GM23338 (cell line): ENCODE measurements around the gene PRRG1. TPM values are rescaled to one million over a fixed set of nuclear protein-coding genes. Genes with fewer than 3 reads are reported as not detected.

Experiments
- ATAC-seq: fragments of 200-7000 bp; cut with Tn5 transposase; 3 replicates; pipeline ENCODE4 v1.9.1; 2020
- DNase-seq: peaks from one replicate; pipeline ENCODE4 v3.0.0-alpha.2; 2015; ENCODE audit warnings: low spot score
- H2AFZ ChIP-seq: fragments of 200-600 bp; sonication (generic); 2 replicates; pipeline ENCODE4 v1.8.0; 2016; ENCODE audit warnings: antibody characterized with exemption, mild to moderate bottlenecking, moderate library complexity
- H3F3A ChIP-seq: fragments of 200-600 bp; sonication (generic); replicated peaks from 2 replicates; pipeline ENCODE4 v1.8.0; 2017; ENCODE audit warnings: antibody characterized with exemption, mixed run types, low read depth
- H3K27ac ChIP-seq: fragments of 200-600 bp; sonication (generic); 2 replicates; pipeline ENCODE4 v1.6.1; 2016; ENCODE audit warnings: low read depth
- H3K27me3 ChIP-seq: fragments of 200-600 bp; sonication (generic); 2 replicates; pipeline ENCODE4 v1.8.0; 2016; ENCODE audit warnings: mild to moderate bottlenecking, mixed run types, moderate library complexity; ENCODE audit not compliant: insufficient read depth
- H3K36me3 ChIP-seq: fragments of 200-600 bp; sonication (generic); 2 replicates; pipeline ENCODE4 v1.8.0; 2016; ENCODE audit warnings: mild to moderate bottlenecking; ENCODE audit not compliant: insufficient read depth
- H3K4me1 ChIP-seq: fragments of 200-600 bp; sonication (generic); 2 replicates; pipeline ENCODE4 v1.8.0; 2016; ENCODE audit warnings: mild to moderate bottlenecking, moderate library complexity; ENCODE audit not compliant: insufficient read depth
- H3K4me2 ChIP-seq: fragments of 200-600 bp; sonication (generic); 2 replicates; pipeline ENCODE4 v1.7.1; 2017; ENCODE audit warnings: mixed run types
- H3K4me3 ChIP-seq: fragments of 200-600 bp; sonication (generic); 2 replicates; pipeline ENCODE4 v1.6.1; 2016; ENCODE audit warnings: mixed run types
- H3K79me2 ChIP-seq: fragments of 200-600 bp; sonication (generic); replicated peaks from 2 replicates; pipeline ENCODE4 v1.8.0; 2017; ENCODE audit warnings: mild to moderate bottlenecking; ENCODE audit not compliant: insufficient read depth
- H3K9me2 ChIP-seq: fragments of 200-600 bp; sonication (generic); 2 replicates; pipeline ENCODE4 v1.8.0; 2017; ENCODE audit not compliant: insufficient read depth
- H4K20me1 ChIP-seq: fragments of 200-600 bp; sonication (generic); replicated peaks from 2 replicates; pipeline ENCODE4 v1.8.0; 2017; ENCODE audit warnings: mild to moderate bottlenecking; ENCODE audit not compliant: insufficient read depth
- H3K27ac Mint-ChIP-seq: 2 replicates; pipeline ENCODE4 v1.8.0; 2020; ENCODE audit warnings: inconsistent platforms, mild to moderate bottlenecking, moderate library complexity, mixed read lengths
- H3K27me3 Mint-ChIP-seq: 3 replicates; pipeline ENCODE4 v1.8.0; 2022; ENCODE audit warnings: low read depth, mild to moderate bottlenecking, moderate library complexity, mixed read lengths, inconsistent platforms; ENCODE audit not compliant: insufficient read depth, poor library complexity
- H3K36me3 Mint-ChIP-seq: 3 replicates; pipeline ENCODE4 v1.8.0; 2021; ENCODE audit warnings: low read depth, mild to moderate bottlenecking, inconsistent platforms, moderate library complexity, mixed read lengths
- H3K4me1 Mint-ChIP-seq: 3 replicates; pipeline ENCODE4 v1.8.0; 2020; ENCODE audit warnings: mild to moderate bottlenecking, inconsistent platforms, mixed read lengths
- H3K4me3 Mint-ChIP-seq: 3 replicates; pipeline ENCODE4 v1.8.0; 2021; ENCODE audit warnings: moderate library complexity, mild to moderate bottlenecking, inconsistent platforms, mixed read lengths
- H3K9me3 Mint-ChIP-seq: 3 replicates; pipeline ENCODE4 v1.8.0; 2020; ENCODE audit warnings: moderate library complexity, mild to moderate bottlenecking, inconsistent platforms, mixed read lengths
- CREB1 ChIP-seq: fragments of 250-450 bp; sonication (Bioruptor Pico); IDR thresholded peaks from 2 replicates; pipeline ENCODE4 v1.5.0; 2020; ENCODE audit warnings: low read depth, mild to moderate bottlenecking, moderate library complexity
- EZH2phosphoT487 ChIP-seq: fragments of 200-600 bp; sonication (generic); IDR thresholded peaks from one replicate; pipeline ENCODE4 v1.8.1; 2018; ENCODE audit warnings: antibody characterized with exemption; ENCODE audit not compliant: unreplicated experiment
- JUNB ChIP-seq: IDR thresholded peaks from one replicate; pipeline ENCODE4 v1.6.1; 2016; ENCODE audit warnings: antibody characterized with exemption; ENCODE audit not compliant: unreplicated experiment
- NANOG ChIP-seq: IDR thresholded peaks from 2 replicates; pipeline ENCODE4 v1.6.1; 2016; ENCODE audit warnings: antibody characterized with exemption, borderline replicate concordance
- POLR2AphosphoS5 ChIP-seq: IDR thresholded peaks from 2 replicates; pipeline ENCODE4 v1.6.1; 2016; ENCODE audit warnings: antibody characterized with exemption, low read depth
- STAT1 ChIP-seq: IDR thresholded peaks from one replicate; pipeline ENCODE4 v1.6.1; 2016; ENCODE audit warnings: antibody characterized with exemption; ENCODE audit not compliant: unreplicated experiment
- polyA plus RNA-seq: library from polyadenylated mRNA; unstranded; fragments of >200 nt; fragmentation: Nextera tagmentation; extraction: Ambion mirVana; gene quantifications from 2 replicates; pipeline ENCODE4 v1.2.1, GENCODE V29; 2016
- total RNA-seq: library from RNA; depleted of rRNA; stranded (reverse); fragments of >200 nt; shearing (Covaris generic); gene quantifications from 2 replicates; pipeline ENCODE4 v1.2.3, GENCODE V29; 2014
- TF ChIP-seq, protein P1 (sequence below), 2 experiments: fragments of 200-600 bp in 1 of 2; sonication (generic) in 1 of 2; conservative IDR thresholded peaks; 2 replicates each; pipeline versions ENCODE4 v1.5.1 to v1.6.1; 2016 to 2017; ENCODE audit warnings: antibody characterized with exemption in 2 of 2, low read depth in 2 of 2, mild to moderate bottlenecking in 2 of 2, moderate library complexity in 1 of 2
- TF ChIP-seq, protein P2 (sequence below): fragments of 250-450 bp; sonication (Bioruptor Pico); IDR thresholded peaks from 2 replicates; pipeline ENCODE4 v1.5.0; 2020; ENCODE audit warnings: mild to moderate bottlenecking, moderate library complexity
- TF ChIP-seq, protein P3 (sequence below): IDR thresholded peaks from 2 replicates; pipeline ENCODE4 v1.6.1; 2016; ENCODE audit warnings: antibody characterized with exemption
- TF ChIP-seq, protein P4 (sequence below): IDR thresholded peaks from one replicate; pipeline ENCODE4 v1.6.1; 2018; ENCODE audit warnings: antibody characterized with exemption; ENCODE audit not compliant: unreplicated experiment

The PRRG1 gene
- total and polyA plus RNA-seq, 2 experiments from 2014 or later: 3.8 to 10.8 TPM

DNA sequence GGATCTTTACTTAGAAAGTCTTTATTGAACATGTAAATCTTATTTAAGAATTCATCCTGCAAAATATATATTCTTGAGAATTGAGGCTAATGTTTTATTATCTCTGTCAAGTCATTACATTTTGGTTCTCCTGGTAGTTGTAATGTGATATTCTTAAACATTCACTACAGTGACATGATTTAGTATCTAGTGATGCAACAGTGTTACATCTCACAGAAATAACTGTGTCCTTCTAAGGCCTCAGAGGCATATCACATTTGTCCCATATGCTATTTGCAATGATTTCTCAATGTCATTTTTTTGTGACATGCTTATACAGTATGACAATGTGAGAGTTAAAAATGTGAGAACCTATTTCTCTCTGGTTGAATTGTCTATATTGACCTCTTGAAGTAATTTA lies 34.1 kb downstream of the PRRG1 start (continued):
- no peak for TF ChIP-seq JUNB
- TF ChIP-seq, protein P1, sequence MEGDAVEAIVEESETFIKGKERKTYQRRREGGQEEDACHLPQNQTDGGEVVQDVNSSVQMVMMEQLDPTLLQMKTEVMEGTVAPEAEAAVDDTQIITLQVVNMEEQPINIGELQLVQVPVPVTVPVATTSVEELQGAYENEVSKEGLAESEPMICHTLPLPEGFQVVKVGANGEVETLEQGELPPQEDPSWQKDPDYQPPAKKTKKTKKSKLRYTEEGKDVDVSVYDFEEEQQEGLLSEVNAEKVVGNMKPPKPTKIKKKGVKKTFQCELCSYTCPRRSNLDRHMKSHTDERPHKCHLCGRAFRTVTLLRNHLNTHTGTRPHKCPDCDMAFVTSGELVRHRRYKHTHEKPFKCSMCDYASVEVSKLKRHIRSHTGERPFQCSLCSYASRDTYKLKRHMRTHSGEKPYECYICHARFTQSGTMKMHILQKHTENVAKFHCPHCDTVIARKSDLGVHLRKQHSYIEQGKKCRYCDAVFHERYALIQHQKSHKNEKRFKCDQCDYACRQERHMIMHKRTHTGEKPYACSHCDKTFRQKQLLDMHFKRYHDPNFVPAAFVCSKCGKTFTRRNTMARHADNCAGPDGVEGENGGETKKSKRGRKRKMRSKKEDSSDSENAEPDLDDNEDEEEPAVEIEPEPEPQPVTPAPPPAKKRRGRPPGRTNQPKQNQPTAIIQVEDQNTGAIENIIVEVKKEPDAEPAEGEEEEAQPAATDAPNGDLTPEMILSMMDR (conservative IDR thresholded peaks at IDR 0.05; ENCODE audit: low read depth in 2 of 2): no peak

DNA sequence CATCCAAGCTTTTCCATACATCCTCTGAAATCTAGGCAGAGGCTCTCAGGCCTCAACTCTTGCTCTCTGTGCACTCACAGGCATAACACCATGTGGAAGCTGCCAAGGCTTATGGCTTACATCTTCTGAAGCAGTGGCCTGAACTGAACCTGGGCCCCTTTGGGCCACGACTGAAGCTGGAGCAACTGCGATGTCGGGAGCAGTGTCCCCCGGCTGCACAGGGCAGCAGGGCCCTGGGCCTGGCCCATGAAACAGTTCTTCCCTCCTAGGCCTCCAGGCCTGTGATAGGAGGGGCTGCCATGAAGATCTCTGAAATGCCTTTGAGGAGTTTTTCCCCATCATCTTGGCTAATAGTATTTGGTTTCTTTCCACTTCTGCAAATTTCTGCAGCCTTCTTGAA lies 39.2 kb downstream of the PRRG1 start:
- no peak overlapping the region for H3K4me3 Mint-ChIP-seq
- no peak overlapping the region for H3K4me2 ChIP-seq
- H3K27ac Mint-ChIP-seq: no peak overlapping the region
- no peak overlapping the region for H3K27ac ChIP-seq
- H3K4me1 Mint-ChIP-seq: no peaks in the 10 kb centered on the region
- H3K36me3 ChIP-seq: no peaks in the 10 kb centered on the region
- peaks cover 29% of the 10 kb centered on the region for H3K36me3 Mint-ChIP-seq
- DNase-seq (no peak), ATAC-seq (no peak)
- H2AFZ ChIP-seq: no peak overlapping the region
- H3K4me3 ChIP-seq: no peak overlapping the region
- no peaks in the 10 kb centered on the region for H3K4me1 ChIP-seq
- H3K9me3 Mint-ChIP-seq: peaks cover 7% of the 10 kb centered on the region; the same call in 2 of the 3 replicates
- no peaks in the 10 kb centered on the region for H3K27me3 ChIP-seq
- peaks cover 4% of the 10 kb centered on the region for H3K27me3 Mint-ChIP-seq
- H3K9me2 ChIP-seq: no peaks in the 10 kb centered on the region
- no peaks in the 10 kb centered on the region for H4K20me1 ChIP-seq
- H3K79me2 ChIP-seq: peaks cover 4% of the 10 kb centered on the region; the same call in 1 of the 2 replicates
- H3F3A ChIP-seq: no peaks in the 10 kb centered on the region
- TF ChIP-seq, protein P2, sequence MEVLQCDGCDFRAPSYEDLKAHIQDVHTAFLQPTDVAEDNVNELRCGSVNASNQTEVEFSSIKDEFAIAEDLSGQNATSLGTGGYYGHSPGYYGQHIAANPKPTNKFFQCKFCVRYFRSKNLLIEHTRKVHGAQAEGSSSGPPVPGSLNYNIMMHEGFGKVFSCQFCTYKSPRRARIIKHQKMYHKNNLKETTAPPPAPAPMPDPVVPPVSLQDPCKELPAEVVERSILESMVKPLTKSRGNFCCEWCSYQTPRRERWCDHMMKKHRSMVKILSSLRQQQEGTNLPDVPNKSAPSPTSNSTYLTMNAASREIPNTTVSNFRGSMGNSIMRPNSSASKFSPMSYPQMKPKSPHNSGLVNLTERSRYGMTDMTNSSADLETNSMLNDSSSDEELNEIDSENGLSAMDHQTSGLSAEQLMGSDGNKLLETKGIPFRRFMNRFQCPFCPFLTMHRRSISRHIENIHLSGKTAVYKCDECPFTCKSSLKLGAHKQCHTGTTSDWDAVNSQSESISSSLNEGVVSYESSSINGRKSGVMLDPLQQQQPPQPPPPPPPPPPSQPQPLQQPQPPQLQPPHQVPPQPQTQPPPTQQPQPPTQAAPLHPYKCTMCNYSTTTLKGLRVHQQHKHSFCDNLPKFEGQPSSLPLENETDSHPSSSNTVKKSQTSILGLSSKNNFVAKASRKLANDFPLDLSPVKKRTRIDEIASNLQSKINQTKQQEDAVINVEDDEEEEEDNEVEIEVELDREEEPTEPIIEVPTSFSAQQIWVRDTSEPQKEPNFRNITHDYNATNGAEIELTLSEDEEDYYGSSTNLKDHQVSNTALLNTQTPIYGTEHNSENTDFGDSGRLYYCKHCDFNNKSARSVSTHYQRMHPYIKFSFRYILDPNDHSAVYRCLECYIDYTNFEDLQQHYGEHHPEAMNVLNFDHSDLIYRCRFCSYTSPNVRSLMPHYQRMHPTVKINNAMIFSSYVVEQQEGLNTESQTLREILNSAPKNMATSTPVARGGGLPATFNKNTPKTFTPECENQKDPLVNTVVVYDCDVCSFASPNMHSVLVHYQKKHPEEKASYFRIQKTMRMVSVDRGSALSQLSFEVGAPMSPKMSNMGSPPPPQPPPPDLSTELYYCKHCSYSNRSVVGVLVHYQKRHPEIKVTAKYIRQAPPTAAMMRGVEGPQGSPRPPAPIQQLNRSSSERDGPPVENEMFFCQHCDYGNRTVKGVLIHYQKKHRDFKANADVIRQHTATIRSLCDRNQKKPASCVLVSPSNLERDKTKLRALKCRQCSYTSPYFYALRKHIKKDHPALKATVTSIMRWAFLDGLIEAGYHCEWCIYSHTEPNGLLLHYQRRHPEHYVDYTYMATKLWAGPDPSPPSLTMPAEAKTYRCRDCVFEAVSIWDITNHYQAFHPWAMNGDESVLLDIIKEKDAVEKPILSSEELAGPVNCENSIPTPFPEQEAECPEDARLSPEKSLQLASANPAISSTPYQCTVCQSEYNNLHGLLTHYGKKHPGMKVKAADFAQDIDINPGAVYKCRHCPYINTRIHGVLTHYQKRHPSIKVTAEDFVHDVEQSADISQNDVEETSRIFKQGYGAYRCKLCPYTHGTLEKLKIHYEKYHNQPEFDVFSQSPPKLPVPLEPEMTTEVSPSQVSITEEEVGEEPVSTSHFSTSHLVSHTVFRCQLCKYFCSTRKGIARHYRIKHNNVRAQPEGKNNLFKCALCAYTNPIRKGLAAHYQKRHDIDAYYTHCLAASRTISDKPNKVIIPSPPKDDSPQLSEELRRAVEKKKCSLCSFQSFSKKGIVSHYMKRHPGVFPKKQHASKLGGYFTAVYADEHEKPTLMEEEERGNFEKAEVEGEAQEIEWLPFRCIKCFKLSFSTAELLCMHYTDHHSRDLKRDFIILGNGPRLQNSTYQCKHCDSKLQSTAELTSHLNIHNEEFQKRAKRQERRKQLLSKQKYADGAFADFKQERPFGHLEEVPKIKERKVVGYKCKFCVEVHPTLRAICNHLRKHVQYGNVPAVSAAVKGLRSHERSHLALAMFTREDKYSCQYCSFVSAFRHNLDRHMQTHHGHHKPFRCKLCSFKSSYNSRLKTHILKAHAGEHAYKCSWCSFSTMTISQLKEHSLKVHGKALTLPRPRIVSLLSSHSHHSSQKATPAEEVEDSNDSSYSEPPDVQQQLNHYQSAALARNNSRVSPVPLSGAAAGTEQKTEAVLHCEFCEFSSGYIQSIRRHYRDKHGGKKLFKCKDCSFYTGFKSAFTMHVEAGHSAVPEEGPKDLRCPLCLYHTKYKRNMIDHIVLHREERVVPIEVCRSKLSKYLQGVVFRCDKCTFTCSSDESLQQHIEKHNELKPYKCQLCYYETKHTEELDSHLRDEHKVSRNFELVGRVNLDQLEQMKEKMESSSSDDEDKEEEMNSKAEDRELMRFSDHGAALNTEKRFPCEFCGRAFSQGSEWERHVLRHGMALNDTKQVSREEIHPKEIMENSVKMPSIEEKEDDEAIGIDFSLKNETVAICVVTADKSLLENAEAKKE (CRISPR knock-in tag): no peak
- TF ChIP-seq, protein P3, sequence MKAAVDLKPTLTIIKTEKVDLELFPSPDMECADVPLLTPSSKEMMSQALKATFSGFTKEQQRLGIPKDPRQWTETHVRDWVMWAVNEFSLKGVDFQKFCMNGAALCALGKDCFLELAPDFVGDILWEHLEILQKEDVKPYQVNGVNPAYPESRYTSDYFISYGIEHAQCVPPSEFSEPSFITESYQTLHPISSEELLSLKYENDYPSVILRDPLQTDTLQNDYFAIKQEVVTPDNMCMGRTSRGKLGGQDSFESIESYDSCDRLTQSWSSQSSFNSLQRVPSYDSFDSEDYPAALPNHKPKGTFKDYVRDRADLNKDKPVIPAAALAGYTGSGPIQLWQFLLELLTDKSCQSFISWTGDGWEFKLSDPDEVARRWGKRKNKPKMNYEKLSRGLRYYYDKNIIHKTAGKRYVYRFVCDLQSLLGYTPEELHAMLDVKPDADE: no peak
- TF ChIP-seq CREB1 (CRISPR knock-in tag) (no peak), STAT1 (no peak), NANOG (no peak), POLR2AphosphoS5 (no peak), EZH2phosphoT487 (no peak), JUNB (no peak)
- TF ChIP-seq, protein P1 (conservative IDR thresholded peaks at IDR 0.05; ENCODE audit: low read depth in 2 of 2): no peak
- TF ChIP-seq, protein P4, sequence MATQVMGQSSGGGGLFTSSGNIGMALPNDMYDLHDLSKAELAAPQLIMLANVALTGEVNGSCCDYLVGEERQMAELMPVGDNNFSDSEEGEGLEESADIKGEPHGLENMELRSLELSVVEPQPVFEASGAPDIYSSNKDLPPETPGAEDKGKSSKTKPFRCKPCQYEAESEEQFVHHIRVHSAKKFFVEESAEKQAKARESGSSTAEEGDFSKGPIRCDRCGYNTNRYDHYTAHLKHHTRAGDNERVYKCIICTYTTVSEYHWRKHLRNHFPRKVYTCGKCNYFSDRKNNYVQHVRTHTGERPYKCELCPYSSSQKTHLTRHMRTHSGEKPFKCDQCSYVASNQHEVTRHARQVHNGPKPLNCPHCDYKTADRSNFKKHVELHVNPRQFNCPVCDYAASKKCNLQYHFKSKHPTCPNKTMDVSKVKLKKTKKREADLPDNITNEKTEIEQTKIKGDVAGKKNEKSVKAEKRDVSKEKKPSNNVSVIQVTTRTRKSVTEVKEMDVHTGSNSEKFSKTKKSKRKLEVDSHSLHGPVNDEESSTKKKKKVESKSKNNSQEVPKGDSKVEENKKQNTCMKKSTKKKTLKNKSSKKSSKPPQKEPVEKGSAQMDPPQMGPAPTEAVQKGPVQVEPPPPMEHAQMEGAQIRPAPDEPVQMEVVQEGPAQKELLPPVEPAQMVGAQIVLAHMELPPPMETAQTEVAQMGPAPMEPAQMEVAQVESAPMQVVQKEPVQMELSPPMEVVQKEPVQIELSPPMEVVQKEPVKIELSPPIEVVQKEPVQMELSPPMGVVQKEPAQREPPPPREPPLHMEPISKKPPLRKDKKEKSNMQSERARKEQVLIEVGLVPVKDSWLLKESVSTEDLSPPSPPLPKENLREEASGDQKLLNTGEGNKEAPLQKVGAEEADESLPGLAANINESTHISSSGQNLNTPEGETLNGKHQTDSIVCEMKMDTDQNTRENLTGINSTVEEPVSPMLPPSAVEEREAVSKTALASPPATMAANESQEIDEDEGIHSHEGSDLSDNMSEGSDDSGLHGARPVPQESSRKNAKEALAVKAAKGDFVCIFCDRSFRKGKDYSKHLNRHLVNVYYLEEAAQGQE: no peak
